ENCODE results near the gene HTT-AS. TPM values are rescaled to one million over a fixed set of nuclear protein-coding genes. Genes with fewer than 3 reads are reported as not detected.
"Not testable (repeated sequence)": the region's sequence is repeated elsewhere in the genome, so short reads cannot be mapped to it uniquely, and the experiment has no call there.

Gene HTT-AS
- total RNA-seq, 4 donors from 2014 or later: not detected

DNA sequence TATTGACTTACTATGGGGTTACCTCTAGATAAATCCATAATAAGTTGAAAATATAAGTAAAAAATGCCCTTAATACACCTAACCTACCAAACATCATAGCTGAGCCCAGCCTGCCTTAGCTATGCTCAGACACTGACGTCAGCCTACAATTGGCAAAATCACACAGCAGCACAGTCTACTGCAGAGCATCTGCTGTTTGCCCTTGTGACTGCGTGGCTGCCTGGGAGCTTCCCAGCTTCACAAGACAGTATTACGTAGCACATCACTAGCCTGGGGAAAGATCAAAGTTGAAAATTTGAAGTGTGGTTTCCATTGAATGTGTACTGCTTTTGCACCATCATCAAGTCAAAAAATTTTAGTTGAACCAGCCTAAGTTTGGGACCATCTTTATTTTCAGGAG lies 8.8 kb downstream of the HTT-AS start:
- intact Hi-C loops (cut with DNase I): no loop called here
- Histone ChIP-seq H3K9me3 (no peaks in the 10 kb centered on the region), H3K4me3 (no peak overlapping the region), H3K27ac (no peak overlapping the region), H3K36me3 (no peaks in the 10 kb centered on the region), H3K4me1 (no peaks in the 10 kb centered on the region), H3K27me3 (no peaks in the 10 kb centered on the region)
- no peak for DNase-seq
- 62 to 100% methylated on average over 3 of the region's 3 CpGs for WGBS, 2 donors
- no peak for TF ChIP-seq POLR2A (IDR thresholded peaks at IDR 0.05)
- TF ChIP-seq, protein P1, sequence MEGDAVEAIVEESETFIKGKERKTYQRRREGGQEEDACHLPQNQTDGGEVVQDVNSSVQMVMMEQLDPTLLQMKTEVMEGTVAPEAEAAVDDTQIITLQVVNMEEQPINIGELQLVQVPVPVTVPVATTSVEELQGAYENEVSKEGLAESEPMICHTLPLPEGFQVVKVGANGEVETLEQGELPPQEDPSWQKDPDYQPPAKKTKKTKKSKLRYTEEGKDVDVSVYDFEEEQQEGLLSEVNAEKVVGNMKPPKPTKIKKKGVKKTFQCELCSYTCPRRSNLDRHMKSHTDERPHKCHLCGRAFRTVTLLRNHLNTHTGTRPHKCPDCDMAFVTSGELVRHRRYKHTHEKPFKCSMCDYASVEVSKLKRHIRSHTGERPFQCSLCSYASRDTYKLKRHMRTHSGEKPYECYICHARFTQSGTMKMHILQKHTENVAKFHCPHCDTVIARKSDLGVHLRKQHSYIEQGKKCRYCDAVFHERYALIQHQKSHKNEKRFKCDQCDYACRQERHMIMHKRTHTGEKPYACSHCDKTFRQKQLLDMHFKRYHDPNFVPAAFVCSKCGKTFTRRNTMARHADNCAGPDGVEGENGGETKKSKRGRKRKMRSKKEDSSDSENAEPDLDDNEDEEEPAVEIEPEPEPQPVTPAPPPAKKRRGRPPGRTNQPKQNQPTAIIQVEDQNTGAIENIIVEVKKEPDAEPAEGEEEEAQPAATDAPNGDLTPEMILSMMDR (IDR thresholded peaks at IDR 0.05): no peak

DNA sequence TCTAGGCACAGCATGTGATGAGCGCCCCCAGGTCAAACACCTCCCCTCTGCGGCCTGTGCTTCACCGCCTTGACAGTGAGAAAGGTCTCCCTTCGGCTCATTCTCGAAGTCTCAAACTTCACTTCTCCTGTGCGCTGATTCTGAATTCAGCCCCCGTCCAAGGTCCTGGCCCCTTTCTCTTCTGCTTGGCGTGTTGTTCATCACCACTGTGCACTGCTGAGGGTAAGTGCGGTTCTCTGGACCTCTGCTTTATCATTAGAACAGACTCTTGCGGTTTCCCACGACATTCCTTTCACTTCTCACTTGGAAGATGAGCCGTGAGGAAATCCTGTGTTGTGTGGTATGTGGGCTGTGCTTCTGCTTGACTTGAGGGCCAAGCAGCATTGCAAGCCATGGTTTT lies 11.9 kb downstream of the HTT-AS start:
- no peak for DNase-seq
- Histone ChIP-seq H3K27me3 (no peaks in the 10 kb centered on the region), H3K36me3 (no peaks in the 10 kb centered on the region), H3K4me3 (no peak overlapping the region), H3K27ac (no peak overlapping the region), H3K4me1 (no peaks in the 10 kb centered on the region), H3K9me3 (no peaks in the 10 kb centered on the region)
- 85 to 91% methylated on average over 9 to 12 of the region's 12 CpGs for WGBS, 2 donors
- intact Hi-C loops (cut with DNase I): no loop called here
- no peak for TF ChIP-seq POLR2A (IDR thresholded peaks at IDR 0.05)
- TF ChIP-seq, protein P1 (IDR thresholded peaks at IDR 0.05): no peak

DNA sequence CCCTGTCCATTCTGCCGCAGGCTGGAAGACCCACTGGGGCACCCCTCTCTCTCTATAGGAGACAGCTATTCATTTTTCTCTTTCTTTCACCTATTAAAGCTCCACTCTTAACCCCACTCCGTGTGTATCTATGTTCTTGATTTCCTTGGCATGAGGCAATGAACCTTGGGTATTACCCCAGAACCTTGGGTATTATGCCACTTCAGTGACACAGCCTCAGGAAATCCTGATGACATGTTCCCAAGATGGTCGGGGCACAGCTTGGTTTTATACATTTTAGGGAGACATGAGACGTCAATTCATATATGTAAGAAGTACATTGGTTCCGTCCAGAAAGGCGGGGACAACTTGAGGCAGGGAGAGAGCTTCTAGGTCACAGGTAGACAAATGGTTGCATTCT lies 13.4 kb downstream of the HTT-AS start:
- 76 to 90% methylated on average over 6 of the region's 6 CpGs for WGBS, 2 donors
- no peaks in the 10 kb centered on the region for H3K27me3 ChIP-seq
- intact Hi-C loops (cut with DNase I): no loop called here
- TF ChIP-seq, protein P1 (IDR thresholded peaks at IDR 0.05): no peak
- no peak for TF ChIP-seq POLR2A (IDR thresholded peaks at IDR 0.05)
- no peaks in the 10 kb centered on the region for H3K4me1 ChIP-seq
- no peaks in the 10 kb centered on the region for H3K36me3 ChIP-seq
- H3K4me3 ChIP-seq: no peak overlapping the region
- H3K27ac ChIP-seq: no peak overlapping the region
- DNase-seq: no peak
- peaks cover 0 to 6% (median 0%) of the 10 kb centered on the region in 3 donors for H3K9me3 ChIP-seq

DNA sequence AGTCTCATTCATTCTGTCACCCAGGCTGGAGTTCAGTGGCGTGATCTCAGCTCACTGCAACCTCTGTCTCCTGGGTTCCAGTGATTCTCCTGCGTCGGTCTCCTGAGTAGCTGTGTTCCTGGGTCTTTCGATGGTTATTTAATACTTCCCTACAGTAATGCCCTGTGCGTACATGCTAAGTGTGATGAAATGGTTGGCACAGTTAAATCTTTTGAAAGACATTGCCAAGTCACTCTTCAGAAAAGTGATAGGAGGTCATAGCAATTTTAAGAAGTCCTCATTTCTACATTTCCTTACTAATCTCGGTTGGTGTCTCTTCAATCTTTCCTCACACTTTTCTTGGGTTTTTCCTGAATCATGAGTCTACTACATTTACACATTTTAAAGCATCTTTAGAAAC lies 14.4 kb downstream of the HTT-AS start:
- Histone ChIP-seq H3K4me3 (no peak overlapping the region), H3K27me3 (no peaks in the 10 kb centered on the region), H3K9me3 (peaks cover 0 to 8% (median 6%) of the 10 kb centered on the region in 3 donors), H3K27ac (no peak overlapping the region), H3K36me3 (no peaks in the 10 kb centered on the region), H3K4me1 (no peaks in the 10 kb centered on the region)
- intact Hi-C loops (cut with DNase I): no loop called here
- no peak for DNase-seq
- 76 to 85% methylated on average over 6 of the region's 6 CpGs for WGBS, 2 donors
- TF ChIP-seq, protein P1 (IDR thresholded peaks at IDR 0.05): no peak
- no peak for TF ChIP-seq POLR2A (IDR thresholded peaks at IDR 0.05)

DNA sequence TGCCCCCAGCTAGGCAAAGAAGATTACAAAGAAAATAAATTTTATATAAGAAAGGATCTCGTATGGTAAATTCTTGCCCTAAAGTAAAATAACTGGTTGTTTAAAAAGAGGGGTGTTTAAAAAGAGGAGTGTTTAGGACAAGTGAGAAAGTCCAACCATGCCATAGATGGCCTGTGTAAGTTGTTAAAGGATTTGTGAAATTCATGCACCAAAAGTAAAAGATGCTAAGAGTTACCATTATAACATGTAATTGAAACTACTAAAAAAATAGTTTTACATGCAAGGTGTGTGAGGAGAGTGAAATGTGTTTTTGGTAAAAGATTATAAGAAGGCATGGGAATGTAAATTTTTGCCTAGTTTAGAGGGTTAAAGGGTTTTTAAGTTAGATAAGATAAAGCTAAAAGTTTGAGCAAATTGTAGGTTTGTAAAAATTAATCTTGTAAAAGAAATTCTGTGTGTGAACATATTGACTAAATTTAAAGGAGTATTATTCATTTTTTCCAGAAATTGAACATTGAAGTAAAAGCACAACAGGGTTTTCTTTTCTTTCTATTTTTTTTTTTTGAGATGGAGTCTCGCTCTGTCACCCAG lies 20.1 kb downstream of the HTT-AS start:
- Histone ChIP-seq H3K4me1 (no peaks in the 10 kb centered on the region), H3K9me3 (peaks cover 0 to 20% (median 6%) of the 10 kb centered on the region in 3 donors), H3K4me3 (no peak overlapping the region), H3K27me3 (no peaks in the 10 kb centered on the region), H3K27ac (no peak overlapping the region), H3K36me3 (no peaks in the 10 kb centered on the region)
- intact Hi-C loops (cut with DNase I): no loop called here
- TF ChIP-seq, protein P1 (IDR thresholded peaks at IDR 0.05): no peak
- TF ChIP-seq POLR2A (IDR thresholded peaks at IDR 0.05): no peak
- WGBS, 2 donors: 88 to 95% methylated on average over 2 of the region's 2 CpGs
- no peak for DNase-seq

DNA sequence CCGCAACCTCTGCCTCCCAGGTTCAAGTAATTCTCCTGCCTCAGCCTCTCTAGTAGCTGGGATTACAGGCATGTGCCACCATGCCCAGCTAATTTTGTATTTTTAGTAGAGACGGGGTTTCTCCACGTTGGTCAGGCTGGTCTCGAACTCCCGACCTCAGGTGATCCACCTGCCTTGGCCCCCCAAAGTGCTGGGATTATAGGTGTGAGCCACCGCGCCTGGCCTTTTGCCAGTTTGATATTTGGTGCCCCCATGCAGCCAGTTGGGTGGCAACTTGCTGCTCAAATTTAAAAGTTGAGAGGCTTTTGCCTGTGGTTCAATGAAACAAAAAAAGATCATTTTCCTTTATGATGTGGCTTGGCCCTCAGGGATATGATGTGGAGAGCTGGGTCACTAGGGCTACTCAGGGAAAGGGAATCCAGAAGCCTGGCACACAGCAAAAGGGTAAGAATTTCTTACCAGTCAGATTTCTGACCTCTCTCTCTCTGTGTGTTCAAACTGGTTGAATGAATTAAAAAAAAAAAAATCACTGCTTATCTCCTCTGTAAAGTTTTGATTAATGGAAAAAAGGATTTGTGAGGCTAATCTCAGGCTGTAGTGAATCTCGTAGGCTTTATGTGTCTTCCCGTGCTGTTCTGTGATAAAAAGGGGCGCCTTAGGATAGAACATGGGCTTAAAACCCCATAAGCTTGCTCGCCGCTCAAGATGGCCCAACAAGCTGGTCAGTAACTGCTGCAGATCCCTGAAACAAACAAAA lies 23.0 kb downstream of the HTT-AS start:
- H3K9me3 ChIP-seq: peaks cover 0 to 20% (median 3%) of the 10 kb centered on the region in 3 donors
- H3K27ac ChIP-seq; H3K4me3 ChIP-seq; H3K27me3 ChIP-seq; H3K4me1 ChIP-seq; DNase-seq; intact Hi-C loops (cut with DNase I); H3K36me3 ChIP-seq: not testable (repeated sequence)
- WGBS, 2 donors: 75 to 76% methylated on average over 9 to 10 of the region's 12 CpGs

All from esophagus squamous epithelium (tissue), 5 donors.